ENCODE results near the gene L1CAM.

DNA sequence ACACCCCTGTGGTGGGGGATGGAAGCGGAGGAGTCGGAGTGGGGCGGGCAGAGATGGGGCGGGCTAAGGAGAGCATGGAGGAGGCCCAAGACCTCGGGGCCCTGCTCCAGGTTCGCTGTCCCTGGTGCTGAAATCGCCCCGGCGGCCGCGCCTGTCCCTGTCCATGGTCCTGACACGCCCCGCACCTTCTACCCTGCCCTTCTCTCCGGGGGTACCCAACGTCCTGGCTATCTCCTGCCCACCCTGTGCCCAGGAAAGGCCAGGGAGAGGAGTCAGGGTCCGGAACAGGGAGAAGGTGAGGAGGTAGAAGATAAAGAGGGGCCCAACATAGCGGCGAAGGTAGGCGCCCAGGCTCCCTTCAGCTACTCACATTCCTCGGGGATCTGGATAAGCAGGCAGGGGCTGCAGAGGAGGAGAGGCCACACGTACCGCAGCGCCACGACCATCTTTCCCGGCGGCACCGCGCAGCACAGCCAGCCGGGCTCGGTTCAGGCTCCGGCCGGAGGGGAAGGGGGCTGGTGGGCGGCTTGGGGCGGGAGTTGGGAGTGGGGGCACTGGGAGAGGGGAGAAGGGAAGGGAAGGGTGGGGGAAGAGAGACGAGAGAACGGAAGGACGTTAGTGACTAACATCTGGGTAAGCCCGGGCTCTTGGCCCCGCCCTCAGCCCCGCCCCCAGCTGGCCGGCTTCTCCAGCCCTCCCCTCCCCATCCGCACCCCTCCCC, 10.4 kb downstream of the L1CAM start:
- TF ChIP-seq ZBTB7A (IDR thresholded peaks at IDR 0.05; ENCODE audit: borderline replicate concordance, control insufficient read depth, low read depth, low read length) (no peak), SIX5 (IDR thresholded peaks at IDR 0.05; ENCODE audit: borderline replicate concordance in 1 of 2, insufficient read depth in 1 of 2, low read depth in 1 of 2, low read length in 2 of 2) (no peak), HINFP (tag; conservative IDR thresholded peaks at IDR 0.05; ENCODE audit: low read depth) (no peak), MXI1 (IDR thresholded peaks at IDR 0.05; ENCODE audit: low read depth, low read length) (peak; percentile 96), RB1 (IDR thresholded peaks at IDR 0.05; ENCODE audit: low read depth) (peak; percentile 60; the same call in 1 of the 2 replicates), CEBPB (tag; IDR thresholded peaks at IDR 0.05) (no peak), KLF6 (CRISPR knock-in tag; IDR thresholded peaks at IDR 0.05; ENCODE audit: borderline replicate concordance) (peak; percentile 45; the same call in 1 of the 2 replicates), TEAD1 (CRISPR knock-in tag; IDR thresholded peaks at IDR 0.05) (peak; percentile 55 to 98; a peak in 3 of 4 replicates), SMAD2 (IDR thresholded peaks at IDR 0.05; ENCODE audit: low read depth, low read length) (no peak), CTCF (IDR thresholded peaks at IDR 0.05 in 2 of 3, conservative IDR thresholded peaks at IDR 0.05 in 1 of 3; ENCODE audit: insufficient read depth in 2 of 3, low read depth in 1 of 3, low read length in 3 of 3) (no peak), MYC (IDR thresholded peaks at IDR 0.05; ENCODE audit: low read depth, low read length) (0 out of 2 replicates have a peak, but pooled peaks have one; percentile 28), MYC (CRISPR knock-in tag; IDR thresholded peaks at IDR 0.05; ENCODE audit: borderline replicate concordance, low read depth) (no peak), TEAD4 (IDR thresholded peaks at IDR 0.05; ENCODE audit: low read length) (0 out of 2 replicates have a peak, but pooled peaks have one; percentile 13), TEAD4 (CRISPR knock-in tag; IDR thresholded peaks at IDR 0.05; ENCODE audit: borderline replicate concordance) (peak; percentile 98), ZNF124 (CRISPR knock-in tag; IDR thresholded peaks at IDR 0.05) (peak; percentile 94; the same call in 1 of the 2 replicates)

All from K562 (cell line).